Fibroblast of mammary gland (primary cell): Measurements from ENCODE around the gene CLDN20.

ENCODE experiments used
- DNase-seq: peaks from one replicate; pipeline ENCODE4 v3.0.0-alpha.2; 2010; ENCODE audit warnings: low read depth
- H3K4me3 ChIP-seq: 2 replicates; pipeline ENCODE4 v1.5.1; 2011; ENCODE audit warnings: low read depth, mild to moderate bottlenecking, low read length, moderate library complexity; ENCODE audit not compliant: control insufficient read depth
- CTCF ChIP-seq: conservative IDR thresholded peaks from 2 replicates; pipeline ENCODE4 v1.5.1; 2011; ENCODE audit warnings: low read depth, low read length, inconsistent platforms; ENCODE audit not compliant: control insufficient read depth, insufficient read depth

CLDN20 gene

GRCh38 chr6:155274106-155274505 lies 10.3 kb downstream of the CLDN20 start:
- TF ChIP-seq CTCF = no peak
- DNase-seq = peak; percentile 43
- no peak overlapping the region for H3K4me3 ChIP-seq

DNA sequence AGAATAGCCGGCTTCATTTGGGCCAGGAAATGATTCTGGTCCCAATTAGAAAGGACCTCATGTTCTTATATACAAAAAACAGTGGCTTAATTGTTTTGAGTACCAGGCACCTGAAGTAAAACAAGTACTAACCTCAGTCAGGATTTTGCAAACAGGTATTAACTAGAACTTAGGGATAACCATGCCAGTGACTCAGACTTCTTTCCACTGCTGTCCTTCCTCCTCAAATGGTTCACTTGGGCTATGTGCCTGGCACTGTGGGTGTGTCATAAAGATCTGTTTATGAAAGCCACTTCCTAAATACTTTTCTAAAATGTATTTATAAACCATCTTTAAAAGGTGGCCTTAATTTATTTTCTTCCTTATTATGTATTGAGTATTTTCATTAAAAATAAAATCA lies 10.7 kb downstream of the CLDN20 start:
- peak; percentile 80 for DNase-seq
- TF ChIP-seq CTCF = no peak
- no peak overlapping the region for H3K4me3 ChIP-seq

GRCh38 chr6:155275808-155276480 lies 12.1 kb downstream of the CLDN20 start:
- no peak for TF ChIP-seq CTCF
- no peak for DNase-seq
- H3K4me3 ChIP-seq = no peak overlapping the region

- no peak for TF ChIP-seq CTCF
- no peak overlapping the region for H3K4me3 ChIP-seq
- DNase-seq = no peak
Observed at GRCh38 chr6:155276638-155277037, 12.8 kb downstream of the CLDN20 start.

- no peak for TF ChIP-seq CTCF
- DNase-seq = no peak
Observed at GRCh38 chr6:155278319-155279049, 14.7 kb downstream of the CLDN20 start.

DNA sequence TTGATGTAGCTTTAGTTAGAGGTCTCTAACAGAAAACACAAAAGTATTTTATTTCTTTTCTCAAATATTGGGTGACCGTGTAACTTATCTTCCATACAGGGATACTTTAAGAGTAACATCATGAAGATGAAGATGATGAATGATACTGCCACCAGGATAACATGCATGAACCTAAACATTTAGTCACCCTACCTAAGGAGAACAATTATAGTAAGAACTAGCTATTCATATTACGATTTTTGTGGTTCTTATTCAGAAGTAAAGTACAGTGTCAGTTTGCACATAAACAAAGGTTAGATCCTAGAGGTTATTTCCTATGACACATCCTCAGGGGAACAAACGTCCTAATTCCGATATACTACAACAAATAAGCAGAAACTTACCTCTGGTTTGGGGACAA lies 21.0 kb downstream of the CLDN20 start:
- TF ChIP-seq CTCF = no peak

More at GRCh38 chr6:155278319-155279049, 14.7 kb downstream of the CLDN20 start:
- H3K4me3 ChIP-seq = no peak overlapping the region

DNA sequence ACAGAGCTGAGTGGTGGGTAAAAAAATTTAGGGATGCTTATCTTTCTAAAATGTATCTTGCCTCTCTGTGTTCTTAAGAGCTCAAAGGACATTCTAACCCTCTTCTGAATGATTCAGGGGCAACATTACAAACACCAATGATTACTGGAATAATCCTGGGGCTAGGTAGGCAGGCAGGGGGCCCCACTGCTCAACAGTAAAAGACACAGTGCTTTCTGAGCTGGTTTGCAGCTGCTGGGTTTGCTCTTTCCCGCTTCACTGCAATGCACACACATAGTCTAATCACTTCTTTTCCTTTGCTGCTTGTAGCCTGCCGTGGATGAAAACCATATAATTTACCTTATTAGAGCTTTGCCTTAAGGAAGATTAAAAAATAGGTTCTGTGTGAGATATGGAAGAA lies 23.9 kb downstream of the CLDN20 start:
- no peak for TF ChIP-seq CTCF
- H3K4me3 ChIP-seq = no peak overlapping the region
- no peak for DNase-seq

More for the DNA sequence above, 21.0 kb downstream of the CLDN20 start:
- H3K4me3 ChIP-seq = no peak overlapping the region
- no peak for DNase-seq
